Measurements from ENCODE around the gene MTUS2.

DNA sequence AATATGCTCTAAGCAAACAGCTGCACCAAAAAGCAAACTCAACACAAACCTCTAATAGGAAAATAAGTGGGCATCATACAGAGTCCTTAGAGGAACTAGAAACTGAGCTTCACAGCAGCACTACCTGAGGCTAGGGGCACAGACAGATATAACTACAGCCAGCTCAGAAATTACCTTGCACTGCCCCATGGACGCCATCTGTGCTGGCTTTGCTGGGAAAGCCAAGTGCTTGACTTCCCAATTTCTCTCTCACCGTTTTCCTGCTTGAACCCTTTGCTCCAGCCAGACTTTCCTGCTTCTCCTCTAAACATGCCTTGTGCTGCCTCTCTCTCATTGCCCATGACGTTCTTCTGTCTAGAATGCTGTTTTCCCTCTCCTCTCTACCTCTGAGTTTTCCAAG, 29.3 kb downstream of the MTUS2 start:
- TF ChIP-seq, protein P1, sequence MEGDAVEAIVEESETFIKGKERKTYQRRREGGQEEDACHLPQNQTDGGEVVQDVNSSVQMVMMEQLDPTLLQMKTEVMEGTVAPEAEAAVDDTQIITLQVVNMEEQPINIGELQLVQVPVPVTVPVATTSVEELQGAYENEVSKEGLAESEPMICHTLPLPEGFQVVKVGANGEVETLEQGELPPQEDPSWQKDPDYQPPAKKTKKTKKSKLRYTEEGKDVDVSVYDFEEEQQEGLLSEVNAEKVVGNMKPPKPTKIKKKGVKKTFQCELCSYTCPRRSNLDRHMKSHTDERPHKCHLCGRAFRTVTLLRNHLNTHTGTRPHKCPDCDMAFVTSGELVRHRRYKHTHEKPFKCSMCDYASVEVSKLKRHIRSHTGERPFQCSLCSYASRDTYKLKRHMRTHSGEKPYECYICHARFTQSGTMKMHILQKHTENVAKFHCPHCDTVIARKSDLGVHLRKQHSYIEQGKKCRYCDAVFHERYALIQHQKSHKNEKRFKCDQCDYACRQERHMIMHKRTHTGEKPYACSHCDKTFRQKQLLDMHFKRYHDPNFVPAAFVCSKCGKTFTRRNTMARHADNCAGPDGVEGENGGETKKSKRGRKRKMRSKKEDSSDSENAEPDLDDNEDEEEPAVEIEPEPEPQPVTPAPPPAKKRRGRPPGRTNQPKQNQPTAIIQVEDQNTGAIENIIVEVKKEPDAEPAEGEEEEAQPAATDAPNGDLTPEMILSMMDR (IDR thresholded peaks at IDR 0.05; ENCODE audit: borderline replicate concordance, extremely low read depth, low read length, poor library complexity, severe bottlenecking) = no peak
- no peak for TF ChIP-seq EZH2 (IDR thresholded peaks at IDR 0.05; ENCODE audit: borderline replicate concordance, low read depth, low read length, severe bottlenecking)

All from DND-41 (cell line).